Measurements from ENCODE around the gene SUSD4.
A peak's percentile ranks its signal among the peaks of the same experiment; 100 is the strongest.

Gene SUSD4

DNA sequence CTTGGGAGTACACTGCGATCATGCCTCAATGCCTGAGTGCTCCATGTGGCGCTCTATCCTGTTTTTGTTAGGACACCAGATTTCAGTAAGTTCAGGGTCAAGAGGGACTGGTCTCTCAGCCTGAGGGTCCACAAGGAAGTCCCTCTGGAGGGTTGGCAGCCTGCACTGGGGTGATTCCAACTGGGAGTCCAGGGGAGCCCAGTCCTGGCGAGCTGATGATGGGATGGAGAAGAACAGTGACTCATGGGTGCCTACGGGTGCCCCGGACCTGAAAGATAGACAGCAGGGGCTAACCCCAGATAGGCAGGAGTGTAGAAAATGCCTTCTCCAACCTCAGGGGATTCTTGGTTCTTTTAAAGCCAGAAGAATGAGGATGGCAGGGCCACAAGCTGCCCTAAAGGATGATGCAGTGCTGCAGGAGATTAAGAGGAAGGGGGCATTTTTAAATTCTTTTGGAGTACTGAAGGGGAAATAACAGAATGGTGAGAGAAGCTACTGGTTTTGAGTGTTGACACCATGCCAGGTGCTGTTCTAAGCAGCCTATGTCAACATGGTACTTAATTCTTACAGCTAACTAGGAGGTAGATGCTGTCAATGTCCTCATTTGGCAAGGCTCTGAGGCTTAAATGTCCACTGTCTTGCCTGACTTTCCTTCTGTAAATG is 152.5 kb downstream of the SUSD4 start:
- DNase-seq (ENCODE audit: low read depth in 3 of 3) = no peak

DNA sequence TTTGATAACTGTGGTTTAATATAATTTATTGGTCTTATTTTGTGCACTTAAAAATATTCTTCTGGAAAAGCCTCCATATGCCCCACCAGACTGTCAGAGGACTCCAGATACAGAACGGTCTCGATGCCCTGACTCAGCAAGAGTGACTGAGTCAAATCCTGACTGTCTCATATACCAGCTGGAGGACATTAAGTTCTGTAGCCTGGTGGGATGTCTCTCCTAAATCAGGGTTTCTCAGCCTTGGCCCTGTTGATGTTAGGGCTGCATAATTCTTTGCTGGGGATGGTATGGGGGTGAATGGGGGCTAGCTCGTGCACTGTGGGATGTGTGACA is 153.2 kb downstream of the SUSD4 start:
- DNase-seq (ENCODE audit: low read depth in 3 of 3) = no peak

DNA sequence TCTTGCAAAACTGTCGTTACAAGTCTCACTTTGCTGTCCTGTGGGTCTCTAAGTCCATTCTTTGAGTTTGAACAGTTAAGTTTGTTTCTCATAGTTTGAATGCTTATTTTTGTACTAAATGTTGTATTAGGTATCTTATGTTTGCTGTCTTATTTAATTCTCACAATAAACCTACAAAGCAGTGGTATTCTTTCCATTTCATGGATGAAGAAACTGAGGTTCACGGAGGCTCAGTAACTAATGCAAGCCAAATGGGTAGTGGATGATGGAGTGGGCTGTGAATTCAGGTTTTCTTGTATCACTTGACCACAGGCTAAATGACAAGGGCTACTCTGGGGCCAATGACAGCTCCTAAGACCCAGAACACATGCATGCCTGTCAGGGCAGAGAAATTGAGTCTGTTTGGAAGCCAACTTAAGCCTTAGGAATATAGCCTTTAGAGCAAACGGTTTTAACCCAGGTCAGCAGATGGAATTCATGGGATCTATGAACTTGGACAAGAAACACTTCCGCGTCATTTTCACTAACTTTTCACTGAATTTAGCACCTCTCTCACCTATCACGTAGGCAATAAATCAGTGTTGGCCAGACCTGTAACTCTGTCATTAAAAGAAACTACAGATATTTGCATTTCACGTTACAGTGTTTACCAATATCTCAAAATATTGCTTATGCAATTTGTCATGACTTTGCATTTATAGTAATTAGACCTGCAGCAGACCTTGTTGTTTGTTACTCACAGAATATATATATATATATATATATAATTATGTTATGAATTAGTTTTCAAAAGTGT is 153.8 kb downstream of the SUSD4 start:
- no peak for DNase-seq (ENCODE audit: low read depth in 3 of 3)

DNA sequence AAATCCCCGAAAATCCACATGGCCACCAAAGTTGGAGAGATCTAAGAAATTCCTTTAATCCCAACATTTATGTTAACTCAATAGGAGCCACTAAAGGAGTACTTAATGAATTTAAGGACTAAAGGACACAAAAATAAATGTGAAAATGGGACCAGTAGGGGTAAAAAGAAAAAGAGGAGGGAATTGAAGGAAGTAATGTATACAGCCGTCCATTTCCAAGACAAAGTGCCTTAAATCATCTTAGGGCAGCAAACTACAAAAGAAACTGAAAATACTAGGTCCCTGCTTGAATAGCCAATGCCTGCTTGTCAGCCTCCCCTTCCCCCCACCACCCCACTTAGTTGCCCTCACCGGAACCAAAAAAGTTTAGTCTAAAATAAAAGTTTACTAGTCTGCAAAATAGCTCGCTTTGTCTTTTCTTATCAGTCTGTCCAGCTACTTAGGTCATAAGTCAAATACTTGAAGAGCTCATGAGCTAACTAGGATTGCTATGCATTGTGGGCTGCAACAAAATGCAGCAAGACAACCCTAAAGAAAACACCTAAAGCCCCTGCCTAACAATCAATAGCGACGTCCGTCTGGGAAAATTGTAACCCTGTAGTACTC is 154.6 kb downstream of the SUSD4 start:
- DNase-seq (ENCODE audit: low read depth in 3 of 3) = no peak

DNA sequence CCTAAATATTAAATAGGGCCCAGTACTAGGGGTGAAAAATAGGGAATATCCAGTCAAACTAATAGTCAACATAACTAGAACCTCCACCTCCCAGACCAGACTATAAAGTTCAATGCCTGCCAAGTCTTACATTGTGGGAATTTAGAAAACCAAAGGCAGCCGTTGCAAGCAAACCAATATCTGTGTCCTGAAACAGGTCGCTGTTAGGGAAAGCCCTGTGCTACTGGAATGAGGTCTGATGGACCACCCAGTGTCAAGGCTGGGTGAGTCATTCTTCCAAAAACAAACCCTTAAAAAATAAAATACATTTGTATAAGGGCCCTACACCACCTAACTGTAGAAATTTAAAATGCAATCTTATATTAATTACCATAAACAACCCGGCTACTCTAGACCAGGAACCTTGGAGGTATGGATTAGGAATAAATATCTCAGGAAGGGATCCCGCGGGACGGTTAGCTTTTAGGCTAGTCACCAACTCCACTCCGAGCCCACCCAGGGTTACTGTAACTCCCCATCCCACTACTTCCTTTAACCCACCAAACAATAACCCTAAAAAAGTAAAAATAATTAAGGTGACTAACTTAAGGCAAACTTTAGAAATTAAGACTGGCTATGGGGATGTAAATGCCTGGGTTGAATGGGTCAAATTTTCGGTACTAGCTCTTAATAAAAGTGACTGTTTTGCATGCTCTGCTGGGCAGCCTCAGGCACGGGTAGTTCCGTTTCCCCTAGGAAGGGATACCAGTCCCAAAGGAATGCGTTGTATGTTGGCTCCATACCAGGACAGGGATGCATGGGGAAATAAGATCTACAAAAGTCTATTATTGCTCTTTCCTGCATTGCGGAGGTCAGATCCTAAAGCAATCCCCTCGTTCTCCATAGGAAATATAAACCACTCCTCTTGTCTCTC is 155.6 kb downstream of the SUSD4 start:
- DNase-seq (ENCODE audit: low read depth in 3 of 3) = no peak

DNA sequence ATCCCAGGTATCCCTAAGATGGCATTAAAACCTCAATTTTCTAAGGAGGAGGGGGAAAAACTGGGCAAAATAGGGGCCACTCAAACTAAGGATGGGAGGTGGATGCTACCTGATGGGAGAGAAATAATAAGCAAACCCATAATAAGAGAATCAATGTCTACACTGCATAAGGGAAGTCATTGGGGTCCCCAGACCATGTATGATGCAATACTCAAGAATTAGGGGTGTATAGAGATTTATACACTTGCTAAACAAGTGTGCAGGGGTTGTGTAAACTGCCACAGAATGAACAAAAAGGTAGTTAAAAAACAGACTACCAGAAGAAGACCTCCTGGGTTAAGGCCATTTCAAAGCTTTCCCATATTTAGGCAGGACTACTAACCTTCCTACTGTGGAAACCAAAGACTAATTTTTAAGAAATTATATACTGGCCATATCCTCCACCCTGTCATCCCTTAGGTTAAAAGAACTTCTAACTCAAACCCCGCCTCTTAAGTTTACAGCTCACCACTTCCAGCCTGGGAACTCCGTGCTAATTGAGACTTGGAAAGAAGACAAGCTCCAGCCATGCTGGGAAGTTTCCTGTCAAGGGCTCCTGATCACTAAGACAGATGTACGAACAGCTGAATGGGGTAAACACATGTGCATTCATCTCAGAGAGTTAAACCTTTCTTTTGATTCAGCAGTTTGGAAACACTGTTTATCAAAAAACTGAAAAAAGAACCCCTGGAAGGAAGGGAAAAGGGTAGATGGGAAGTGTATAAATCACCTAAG is 156.5 kb downstream of the SUSD4 start:
- no peak for DNase-seq (ENCODE audit: low read depth in 3 of 3)

DNA sequence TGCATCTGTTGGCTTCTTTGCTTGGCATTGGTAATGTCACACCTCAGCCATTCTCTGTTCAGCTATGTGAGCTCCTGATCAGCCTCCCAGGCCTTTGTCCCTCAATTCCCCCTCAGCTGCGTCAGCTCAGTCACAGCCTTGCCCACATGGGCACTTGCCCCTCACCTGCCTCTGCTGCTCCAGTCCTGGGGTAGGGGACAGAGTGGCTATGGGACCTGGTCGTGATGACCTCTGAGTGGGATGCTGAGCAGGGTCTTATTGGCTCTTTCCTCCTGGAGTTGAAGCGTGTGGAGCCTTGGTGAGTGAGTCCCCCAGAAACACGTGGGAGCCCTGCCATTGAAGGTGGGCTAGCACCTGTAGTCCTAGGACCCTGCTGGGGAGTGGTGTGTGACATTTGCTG is 159.6 kb downstream of the SUSD4 start:
- DNase-seq (ENCODE audit: low read depth in 3 of 3) = no peak

DNA sequence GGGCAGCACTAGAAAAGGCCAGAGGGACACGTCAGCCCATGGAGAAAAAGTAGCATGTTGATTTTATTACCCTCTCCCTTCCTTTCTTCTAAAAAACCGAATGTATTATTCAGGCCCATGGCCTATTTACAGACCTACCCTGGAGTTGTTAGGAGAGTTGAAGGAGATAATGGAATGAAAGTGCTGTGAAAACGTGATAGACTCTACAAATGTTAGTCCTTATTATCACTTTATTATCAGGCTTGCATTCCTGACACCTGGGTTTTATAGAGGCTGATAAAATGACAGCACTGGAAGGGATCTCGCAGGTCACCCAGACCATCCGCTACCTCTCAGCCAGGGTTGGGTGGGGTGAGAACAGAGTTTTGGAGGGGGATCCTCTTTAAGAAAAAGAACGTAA is 160.3 kb downstream of the SUSD4 start:
- DNase-seq (ENCODE audit: low read depth in 3 of 3) = no peak

DNA sequence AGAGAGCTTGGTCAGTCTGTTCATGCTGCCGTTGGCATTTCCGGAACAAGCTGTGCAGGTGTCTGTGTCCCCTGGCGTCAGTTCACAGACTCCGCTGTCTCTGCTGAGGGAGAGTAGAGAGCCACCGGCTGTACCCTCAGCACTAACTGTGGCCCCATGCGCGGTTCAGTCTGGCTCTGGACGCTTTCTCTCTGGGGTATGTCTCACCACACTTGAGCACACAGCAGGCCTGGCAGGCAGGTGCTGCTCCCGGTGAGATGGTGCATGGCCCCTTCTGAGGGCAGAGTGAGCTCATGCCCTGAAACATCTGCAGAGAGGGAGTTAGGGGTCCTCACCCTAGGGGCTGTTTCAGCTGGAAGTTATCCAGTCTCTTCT is 161.0 kb downstream of the SUSD4 start:
- no peak for DNase-seq (ENCODE audit: low read depth in 3 of 3)

DNA sequence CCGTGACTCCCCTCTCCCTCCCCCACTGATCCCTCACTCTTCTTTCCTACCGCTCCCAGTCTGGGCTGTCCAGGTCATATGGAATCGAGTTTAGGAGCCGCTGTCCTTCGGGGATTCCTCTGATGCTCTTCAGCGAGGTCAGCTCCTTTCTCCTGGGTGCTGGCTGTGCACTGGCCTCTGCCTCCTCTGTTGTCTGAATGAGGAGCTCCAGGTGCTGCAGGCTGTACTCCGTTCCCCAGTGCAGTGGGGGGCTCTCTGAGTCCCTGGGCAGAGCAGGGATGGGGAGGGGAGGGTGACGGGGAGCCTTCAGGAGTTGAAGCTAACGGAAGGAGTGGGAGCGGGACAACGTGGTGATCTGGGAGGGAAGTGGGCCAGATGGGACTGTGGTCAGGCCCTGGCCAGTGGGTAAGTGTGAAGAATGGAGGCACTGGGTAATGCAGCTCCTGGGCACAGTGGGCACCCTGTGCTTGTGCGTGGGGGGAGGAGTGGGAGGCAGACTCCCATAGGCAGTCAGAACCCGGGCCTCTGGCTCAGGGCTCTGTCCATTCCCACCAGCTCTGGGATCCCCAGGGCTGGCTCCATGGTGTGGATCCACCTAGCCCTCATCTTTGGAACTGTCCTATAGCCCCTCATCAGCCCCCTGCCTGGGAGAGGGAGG is 161.5 kb downstream of the SUSD4 start:
- DNase-seq (ENCODE audit: low read depth in 3 of 3) = no peak

DNA sequence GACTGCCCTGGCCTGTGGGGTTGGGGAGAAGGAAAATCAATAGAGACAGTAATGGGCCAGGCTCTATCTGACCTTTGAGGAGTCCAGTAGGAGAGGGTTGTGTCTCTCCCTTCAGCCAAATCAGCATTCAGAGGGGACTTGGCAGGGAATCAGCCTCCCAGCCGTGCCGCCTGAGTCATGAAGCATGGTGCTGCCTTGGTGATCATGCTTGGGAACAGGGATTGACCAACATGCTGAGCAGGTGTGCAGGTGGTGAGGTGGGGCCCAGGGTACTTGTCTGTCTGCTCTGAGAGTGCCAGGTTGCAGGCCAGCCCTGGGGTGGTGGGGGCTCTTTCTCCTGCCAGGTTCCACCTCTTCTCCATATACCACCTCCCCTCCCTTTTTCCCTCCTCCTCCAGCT is 162.0 kb downstream of the SUSD4 start:
- no peak for DNase-seq (ENCODE audit: low read depth in 3 of 3)

DNA sequence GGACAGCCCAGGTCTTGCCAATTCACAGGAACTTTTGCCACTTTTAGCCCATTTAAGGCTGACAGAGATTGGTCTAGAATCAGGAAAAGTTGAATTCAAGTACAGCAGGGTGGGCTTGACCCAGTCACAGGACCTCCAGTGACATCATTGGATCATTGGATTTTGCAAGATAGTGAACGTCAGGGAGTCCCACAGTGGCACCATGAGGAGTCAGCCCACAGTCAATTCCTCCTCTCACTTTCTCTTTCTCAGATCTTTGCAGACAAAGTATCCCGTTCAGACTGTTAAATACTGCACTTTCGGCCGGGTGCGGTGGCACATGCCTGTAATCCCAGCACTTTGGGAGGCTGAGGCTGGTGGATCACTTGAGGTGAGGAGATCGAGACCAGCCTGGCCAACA is 163.1 kb downstream of the SUSD4 start:
- no peak for DNase-seq (ENCODE audit: low read depth in 3 of 3)

DNA sequence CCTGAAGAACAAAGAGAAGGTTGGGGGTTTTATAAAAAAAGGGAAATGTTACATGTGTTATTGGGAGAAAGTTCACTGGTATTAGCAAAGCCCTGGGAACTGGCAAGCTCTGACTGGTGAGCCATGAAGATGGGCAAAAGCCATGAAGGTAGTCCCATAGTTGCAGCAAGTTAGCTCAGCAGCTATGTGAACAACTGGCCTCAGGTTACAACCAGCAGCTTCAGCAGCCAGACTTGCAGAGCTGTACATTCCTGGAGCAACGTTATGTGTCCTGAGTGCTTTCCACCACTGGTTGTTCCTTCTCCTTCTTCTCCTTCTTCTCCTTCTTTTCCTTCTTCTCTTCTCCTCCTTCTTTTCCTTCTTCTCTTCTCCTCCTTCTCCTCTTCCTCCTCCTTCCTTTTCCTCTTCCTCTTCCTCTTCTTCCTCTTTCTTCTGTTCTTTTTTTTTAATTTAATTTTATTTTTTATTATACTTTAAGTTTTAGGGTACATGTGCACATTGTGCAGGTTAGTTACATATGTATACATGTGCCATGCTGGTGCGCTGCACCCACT is 164.8 kb downstream of the SUSD4 start:
- DNase-seq (ENCODE audit: low read depth in 3 of 3) = no peak

DNA sequence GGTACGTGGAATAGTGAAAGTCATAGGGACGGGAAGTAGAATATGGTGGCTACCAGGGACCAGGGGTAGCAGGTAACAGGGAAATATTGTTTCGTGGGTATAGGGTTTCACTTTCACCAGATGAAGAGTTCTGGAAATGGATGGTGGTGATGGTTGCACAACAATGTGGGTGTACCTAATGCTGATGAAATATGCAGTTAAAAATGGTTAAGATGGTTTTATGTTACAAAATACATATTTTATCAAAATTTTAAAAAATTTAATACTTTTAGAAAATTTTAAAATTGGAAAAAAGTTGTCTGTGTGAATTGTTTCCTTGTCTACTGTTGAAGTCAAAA is 165.4 kb downstream of the SUSD4 start:
- no peak for DNase-seq (ENCODE audit: low read depth in 3 of 3)

DNA sequence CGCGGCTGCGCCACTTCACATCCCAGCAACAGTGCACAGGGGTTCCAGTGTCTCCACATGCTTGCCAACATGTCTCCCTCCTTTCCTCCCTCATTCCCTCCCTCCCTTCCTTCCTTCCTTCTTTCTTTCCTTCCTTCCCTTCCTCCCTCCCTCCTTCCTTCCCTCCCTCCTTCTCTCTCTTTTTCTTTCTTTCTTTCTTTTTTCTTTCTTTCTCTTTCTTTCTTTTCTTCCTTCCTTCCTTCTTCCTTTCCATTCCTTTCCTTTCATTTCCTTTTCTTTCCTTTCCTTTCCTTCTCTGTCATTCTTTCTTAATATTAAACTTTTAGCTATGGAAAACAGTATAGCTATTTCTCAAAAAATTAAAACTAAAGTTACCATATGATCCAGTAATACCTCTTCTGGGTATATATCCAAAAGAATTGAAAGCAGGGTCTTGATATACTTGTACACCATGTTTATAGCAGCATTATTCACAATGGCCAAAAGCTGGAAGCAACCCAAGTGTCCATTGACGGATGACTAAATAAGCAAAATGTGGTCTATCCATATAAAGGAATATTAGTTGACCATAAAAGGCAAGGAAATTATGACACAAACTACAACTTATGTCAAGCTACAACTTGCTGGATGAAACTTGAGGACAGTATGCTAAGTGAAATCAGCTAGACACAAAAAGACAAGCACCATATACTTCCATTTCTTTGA is 165.9 kb downstream of the SUSD4 start:
- DNase-seq (ENCODE audit: low read depth in 3 of 3) = no peak

DNA sequence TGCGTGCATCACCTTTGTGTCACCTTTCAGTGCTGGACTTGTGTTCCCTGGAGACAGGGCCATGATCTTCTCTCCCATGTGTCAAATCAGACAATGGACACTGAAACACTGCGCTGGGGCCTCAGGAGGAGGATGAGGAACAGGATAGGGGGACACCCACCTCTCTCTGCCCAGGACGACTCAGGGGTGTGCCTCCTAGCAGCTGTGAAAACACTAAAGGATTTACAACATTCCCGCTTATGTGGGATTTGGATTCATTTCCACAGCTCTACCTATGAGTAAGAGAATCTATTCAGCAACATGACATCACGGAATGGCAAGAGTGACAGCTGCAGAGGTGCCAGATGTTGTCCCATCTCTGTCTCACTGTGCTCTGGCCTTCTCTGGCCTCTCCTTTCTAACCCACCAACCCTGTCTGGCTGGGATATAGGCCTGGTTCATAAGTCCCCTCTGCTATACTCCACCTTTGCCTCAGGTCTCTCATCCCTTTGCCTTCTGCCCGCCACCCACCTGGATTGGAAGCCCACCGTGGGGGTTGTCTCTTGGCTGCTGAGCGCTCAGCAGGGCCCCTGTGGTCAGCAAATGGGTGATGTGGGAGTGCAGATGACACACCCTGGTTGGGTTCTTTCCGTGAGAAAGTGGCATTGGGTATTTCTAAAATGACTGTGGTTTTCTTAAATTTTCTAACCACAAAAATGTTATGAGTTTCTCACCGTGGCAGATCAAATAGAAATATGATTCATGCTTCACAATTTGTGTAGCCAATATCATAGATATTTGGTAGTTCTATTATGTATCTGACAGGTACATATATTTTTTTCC is 173.9 kb downstream of the SUSD4 start:
- peak; percentile 27 to 34 (median 28) for DNase-seq (ENCODE audit: low read depth in 3 of 3)

DNA sequence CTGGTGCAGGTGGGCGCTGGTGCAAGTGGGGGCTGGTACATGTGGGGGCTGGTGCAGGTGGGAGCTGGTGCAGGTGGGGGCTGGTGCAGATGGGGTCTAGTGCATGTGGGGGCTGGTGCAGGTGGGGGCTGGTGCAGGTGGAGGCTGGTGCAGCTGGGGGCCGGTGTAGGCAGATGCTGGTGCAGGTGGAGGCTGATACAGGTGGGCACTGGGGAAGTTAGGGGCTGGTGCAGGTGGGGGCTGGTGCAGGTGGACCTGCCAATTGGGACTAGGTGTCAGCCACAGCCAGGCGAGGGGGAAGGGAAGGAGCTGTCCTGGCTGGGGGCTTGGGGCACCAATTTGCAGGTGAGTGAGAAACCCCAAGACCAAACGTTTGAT is 174.5 kb downstream of the SUSD4 start:
- DNase-seq (ENCODE audit: low read depth in 3 of 3) = no peak

DNA sequence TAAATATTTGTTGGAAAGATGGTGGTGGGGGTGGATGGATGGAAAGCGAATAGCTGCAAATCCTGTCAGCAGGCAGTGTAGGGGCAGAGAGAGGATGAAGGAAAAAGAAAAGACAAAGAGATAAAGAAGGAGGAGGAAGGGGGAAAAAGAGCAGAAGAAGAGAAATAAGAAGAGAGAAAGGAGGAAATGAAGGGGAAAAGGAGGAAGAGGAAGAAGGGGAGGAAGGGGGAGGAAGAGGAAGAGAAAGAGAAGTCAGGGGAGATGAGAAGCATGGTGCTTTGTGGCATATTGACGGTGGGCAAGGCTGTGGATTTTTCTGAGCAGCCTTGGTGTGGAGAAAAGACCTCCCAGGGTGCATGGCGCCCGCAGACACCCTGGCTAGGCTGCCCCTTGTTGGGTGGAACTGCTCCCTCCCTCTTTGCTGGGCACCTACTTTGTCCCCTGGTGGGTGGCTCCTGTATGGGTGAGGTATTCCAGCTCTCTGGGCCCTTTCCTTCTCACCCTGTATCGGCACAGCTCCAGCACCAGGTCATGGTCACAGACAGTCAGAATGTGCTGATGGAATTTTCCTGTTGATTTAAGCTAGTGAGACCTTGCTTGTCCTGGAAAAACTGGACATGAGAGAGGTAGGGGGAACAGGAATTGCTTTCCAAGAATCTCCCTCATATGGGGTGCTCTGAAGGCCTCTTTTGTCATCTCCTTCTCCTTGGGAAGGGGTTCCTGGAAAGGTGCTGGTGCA is 175.2 kb downstream of the SUSD4 start:
- no peak for DNase-seq (ENCODE audit: low read depth in 3 of 3)

DNA sequence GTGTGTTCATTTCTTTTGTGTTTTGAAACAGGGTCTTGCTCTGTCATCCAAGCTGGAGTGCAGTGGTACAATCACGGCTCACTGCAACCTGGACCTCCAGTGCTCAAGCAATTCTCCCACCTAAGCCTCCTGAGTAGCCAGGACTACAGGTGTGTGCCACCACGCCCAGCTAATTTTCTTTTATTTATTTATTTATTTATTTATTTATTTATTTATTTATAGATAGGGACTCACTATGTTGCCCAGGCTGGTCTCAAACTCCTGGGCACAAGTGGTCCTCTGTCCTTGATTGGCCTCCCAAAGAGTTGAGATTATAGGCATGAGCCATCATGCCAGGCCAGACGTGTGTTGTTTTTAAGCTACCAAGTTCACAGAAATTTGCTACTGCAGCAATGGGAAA is 177.2 kb downstream of the SUSD4 start:
- DNase-seq (ENCODE audit: low read depth in 3 of 3) = no peak

Data from stimulated activated CD4-positive, alpha-beta T cell treated with anti-CD3 and anti-CD28 coated beads, TNF-alpha, amount 100 ng/mL, for 4 hours (primary cell).